HTERT RPE-1 (cell line): Measurements from ENCODE around the gene CC2D2A.
"Not testable (repeated sequence)": the region's sequence is repeated elsewhere in the genome, so short reads cannot be mapped to it uniquely, and the experiment has no call there.

Experiments used
- in situ Hi-C: fragments of 300-500 bp; cut with MboI; formaldehyde crosslinking; loops from 4 replicates; pipeline ENCODE4 v1.14.3; 2020; ENCODE audit warnings: low sequenced_read_pairs

Gene CC2D2A

GRCh38 chr4:15513545-15513944 is 43.9 kb downstream of the CC2D2A start:
- in situ Hi-C loops = no loop called here

DNA sequence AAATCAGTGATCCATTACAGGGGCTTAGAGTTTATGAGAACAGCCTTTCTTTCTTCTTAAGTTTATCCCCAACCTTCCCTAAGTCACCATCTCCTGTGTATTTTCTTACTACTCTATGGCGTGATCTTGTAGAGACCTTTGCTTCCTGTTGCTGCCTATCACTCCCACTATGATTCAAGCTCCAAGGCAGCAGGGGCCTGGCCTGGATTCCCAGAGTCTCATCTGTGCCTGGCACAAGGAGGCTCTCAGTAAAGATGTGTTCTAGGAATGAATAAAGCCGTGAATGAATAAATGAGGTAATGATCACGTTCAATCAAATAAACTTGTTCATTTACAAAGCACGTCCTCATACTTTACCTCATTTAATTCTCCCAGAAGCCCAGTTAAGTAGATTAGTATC is 45.4 kb downstream of the CC2D2A start:
- in situ Hi-C loops = no loop called here

- in situ Hi-C loops = no loop called here
These were observed 46.8 kb downstream of the CC2D2A start for GRCh38 chr4:15516494-15516893.

- in situ Hi-C loops = not testable (repeated sequence)
These were observed 48.0 kb downstream of the CC2D2A start for GRCh38 chr4:15517681-15518080.

- in situ Hi-C loops = no loop called here
These were observed 51.9 kb downstream of the CC2D2A start for GRCh38 chr4:15521442-15522039.

- in situ Hi-C loops = no loop called here
These were observed 55.4 kb downstream of the CC2D2A start for GRCh38 chr4:15525080-15525479.

GRCh38 chr4:15526924-15527592 is 57.4 kb downstream of the CC2D2A start:
- in situ Hi-C loops = no loop called here

- in situ Hi-C loops = no loop called here
These were observed 62.1 kb downstream of the CC2D2A start for GRCh38 chr4:15531792-15532191.

DNA sequence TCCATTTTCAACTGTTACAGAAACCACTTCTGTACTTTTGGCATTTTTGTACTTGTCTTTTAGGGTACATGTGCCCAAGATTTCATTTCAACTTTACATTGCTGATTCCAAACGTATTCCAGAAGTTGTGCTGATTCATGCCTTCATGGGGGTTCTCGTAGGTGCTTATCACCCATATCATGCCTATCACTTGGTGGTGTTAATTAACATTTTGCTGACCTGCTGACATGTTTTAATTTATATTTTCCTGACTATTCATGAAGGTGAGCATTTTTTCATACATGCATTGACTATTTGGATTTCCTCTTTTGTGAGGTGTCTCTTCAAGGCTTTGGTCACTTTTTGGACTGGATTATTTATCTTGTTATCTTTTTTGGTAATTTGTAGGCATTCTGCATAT is 64.1 kb downstream of the CC2D2A start:
- in situ Hi-C loops = no loop called here

- in situ Hi-C loops = no loop called here
These were observed 65.9 kb downstream of the CC2D2A start for GRCh38 chr4:15535599-15535998.

GRCh38 chr4:15536552-15537499 is 67.1 kb downstream of the CC2D2A start:
- in situ Hi-C loops = no loop called here

DNA sequence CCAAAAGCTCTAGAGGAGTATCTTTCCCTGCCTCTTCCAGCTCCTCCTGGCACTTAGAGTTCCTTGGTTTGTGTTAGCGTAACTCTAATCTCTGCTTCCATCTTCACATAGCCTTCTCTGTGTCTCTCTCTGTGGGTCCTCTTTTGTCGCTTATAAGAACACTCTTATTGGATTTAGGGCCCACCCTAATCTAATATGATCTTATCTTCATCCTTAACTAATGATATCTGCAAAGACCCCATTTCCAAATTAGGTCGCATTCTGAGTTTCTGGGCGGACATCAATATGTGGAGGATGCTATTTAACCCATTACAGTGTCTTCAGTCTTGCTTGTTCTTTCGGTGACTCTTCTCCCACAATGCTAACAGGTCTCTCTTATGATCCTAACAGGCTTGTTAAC is 72.3 kb downstream of the CC2D2A start:
- in situ Hi-C loops = no loop called here

GRCh38 chr4:15542760-15543159 is 73.1 kb downstream of the CC2D2A start:
- in situ Hi-C loops = no loop called here

DNA sequence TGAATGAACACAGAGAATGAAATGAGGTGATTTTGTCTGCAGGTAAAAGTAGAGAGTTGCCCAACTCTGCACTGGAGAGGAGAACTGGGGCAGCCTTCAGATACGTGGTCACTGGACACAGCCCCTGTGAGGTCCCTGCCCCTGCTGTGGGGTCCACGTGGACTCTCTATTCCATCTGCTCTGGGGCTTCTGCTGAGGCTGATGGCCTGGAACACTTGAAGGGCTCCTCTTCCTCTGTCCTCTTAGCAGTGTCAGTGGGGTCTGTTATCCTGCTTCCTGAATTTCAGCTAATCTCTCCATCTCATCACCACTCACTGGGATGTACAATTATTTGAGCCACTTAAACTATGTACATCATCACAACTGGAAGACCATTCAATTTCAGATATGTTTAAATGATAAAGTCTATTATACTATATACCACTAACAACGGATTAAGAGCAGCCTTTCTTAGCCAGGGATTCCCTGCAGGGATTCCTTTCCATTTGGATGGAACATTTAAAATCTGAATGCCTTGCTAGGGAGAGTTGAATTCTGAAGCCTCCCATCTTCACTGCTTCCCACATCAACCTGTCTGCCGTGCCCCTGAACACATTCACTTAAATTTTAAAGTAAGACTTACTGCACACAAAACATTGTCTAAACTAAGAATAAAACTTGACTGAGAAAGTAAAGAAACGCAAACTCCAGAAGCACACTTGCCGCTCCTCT is 74.0 kb downstream of the CC2D2A start:
- in situ Hi-C loops = no loop called here

GRCh38 chr4:15544248-15544729 is 74.6 kb downstream of the CC2D2A start:
- in situ Hi-C loops = no loop called here

- in situ Hi-C loops = no loop called here
These were observed 75.7 kb downstream of the CC2D2A start for GRCh38 chr4:15545371-15545770.

- in situ Hi-C loops = no loop called here
These were observed 77.7 kb downstream of the CC2D2A start for GRCh38 chr4:15547392-15547791.

DNA sequence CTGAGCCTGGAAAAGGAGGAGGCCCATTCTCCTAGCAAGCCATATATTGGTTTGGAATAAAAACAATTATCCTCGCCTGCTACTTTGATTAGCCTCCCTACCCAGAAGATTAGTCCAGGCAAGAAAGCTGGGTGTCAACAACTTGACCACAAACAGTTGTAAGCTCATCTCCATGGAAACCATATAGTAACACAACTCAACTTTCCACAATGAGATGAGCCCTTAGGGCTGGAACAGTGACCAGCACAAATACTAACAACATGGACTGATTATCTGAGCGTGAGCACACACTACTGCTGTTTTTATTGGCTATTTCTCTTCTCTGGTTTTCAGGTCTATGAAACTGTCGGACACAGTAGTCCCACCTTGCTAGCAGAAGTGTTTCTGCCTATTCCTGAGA is 80.8 kb downstream of the CC2D2A start:
- in situ Hi-C loops = no loop called here

GRCh38 chr4:15551740-15552446 is 82.2 kb downstream of the CC2D2A start:
- in situ Hi-C loops = no loop called here
